ENCODE data around the gene AHRR. TPM values are rescaled to one million over a fixed set of nuclear protein-coding genes. Genes with fewer than 3 reads are reported as not detected.

The AHRR gene
- total RNA-seq, 1 donor from 2014 or later, result 6.1 TPM

GRCh38 chr5:479566-480319, 158.2 kb downstream of the AHRR start:
- intact Hi-C loops (cut with micrococcal nuclease), result no loop called here
- Mint-ChIP-seq H3K9me3 (no peaks in the 10 kb centered on the region), H3K36me3 (ENCODE audit: low read depth) (no peaks in the 10 kb centered on the region), H3K4me3 (no peak overlapping the region), H3K27me3 (peaks cover 23% of the 10 kb centered on the region), H3K27ac (no peak overlapping the region), H3K4me1 (peaks cover 2% of the 10 kb centered on the region)
- no peak for TF ChIP-seq CTCF (IDR thresholded peaks at IDR 0.05)
- no peak for DNase-seq
- ChIA-PET POLR2A (no interaction called here), CTCF (no interaction called here)
- no peak for ATAC-seq (ENCODE audit: low read depth)

GRCh38 chr5:481347-481746, 159.8 kb downstream of the AHRR start:
- Mint-ChIP-seq H3K4me1 (no peaks in the 10 kb centered on the region), H3K36me3 (ENCODE audit: low read depth) (no peaks in the 10 kb centered on the region), H3K27ac (no peak overlapping the region), H3K4me3 (no peak overlapping the region), H3K27me3 (peaks cover 28% of the 10 kb centered on the region), H3K9me3 (no peaks in the 10 kb centered on the region)
- intact Hi-C loops (cut with micrococcal nuclease), result no loop called here
- ChIA-PET POLR2A (no interaction called here), CTCF (no interaction called here)
- ATAC-seq (ENCODE audit: low read depth), result no peak
- TF ChIP-seq CTCF (IDR thresholded peaks at IDR 0.05), result no peak
- no peak for DNase-seq

- Mint-ChIP-seq H3K27me3 (peaks cover 25% of the 10 kb centered on the region), H3K27ac (no peak overlapping the region), H3K4me1 (no peaks in the 10 kb centered on the region), H3K36me3 (ENCODE audit: low read depth) (no peaks in the 10 kb centered on the region), H3K4me3 (no peak overlapping the region), H3K9me3 (no peaks in the 10 kb centered on the region)
- intact Hi-C loops (cut with micrococcal nuclease), result no loop called here
- ChIA-PET POLR2A (no interaction called here), CTCF (no interaction called here)
- ATAC-seq (ENCODE audit: low read depth) (no peak), DNase-seq (no peak)
- TF ChIP-seq CTCF (IDR thresholded peaks at IDR 0.05), result no peak
Measured at GRCh38 chr5:482021-482420, 160.5 kb downstream of the AHRR start.

GRCh38 chr5:482506-482905, 161.0 kb downstream of the AHRR start:
- CTCF ChIA-PET, result no interaction called here
- Mint-ChIP-seq H3K27me3 (peaks cover 22% of the 10 kb centered on the region), H3K36me3 (ENCODE audit: low read depth) (no peaks in the 10 kb centered on the region), H3K9me3 (no peaks in the 10 kb centered on the region), H3K4me1 (no peaks in the 10 kb centered on the region), H3K27ac (no peak overlapping the region), H3K4me3 (no peak overlapping the region)
- TF ChIP-seq CTCF (IDR thresholded peaks at IDR 0.05), result no peak
- DNase-seq (no peak), ATAC-seq (ENCODE audit: low read depth) (no peak)
- intact Hi-C loops (cut with micrococcal nuclease), result no loop called here
- POLR2A ChIA-PET, result no interaction called here

- no peak for ATAC-seq (ENCODE audit: low read depth)
- Mint-ChIP-seq H3K4me1 (no peaks in the 10 kb centered on the region), H3K9me3 (no peaks in the 10 kb centered on the region), H3K27ac (no peak overlapping the region), H3K27me3 (peaks cover 18% of the 10 kb centered on the region), H3K4me3 (no peak overlapping the region), H3K36me3 (ENCODE audit: low read depth) (no peaks in the 10 kb centered on the region)
- DNase-seq, result no peak
- ChIA-PET POLR2A (no interaction called here), CTCF (no interaction called here)
- no peak for TF ChIP-seq CTCF (IDR thresholded peaks at IDR 0.05)
- intact Hi-C loops (cut with micrococcal nuclease), result no loop called here
Measured at GRCh38 chr5:483011-483410, 161.5 kb downstream of the AHRR start.

Measured in activated B cell treated with CpG ODN at 0.5 μM for 24 hours (primary cell).